ENCODE data around the gene LURAP1L. TPM values are rescaled to one million over a fixed set of nuclear protein-coding genes. Genes with fewer than 3 reads are reported as not detected.
"Not testable (repeated sequence)": the region's sequence is repeated elsewhere in the genome, so short reads cannot be mapped to it uniquely, and the experiment has no call there.

The LURAP1L gene
- total and polyA plus RNA-seq, 2 experiments from 2014 or later = 0.86 to 1.5 TPM

DNA sequence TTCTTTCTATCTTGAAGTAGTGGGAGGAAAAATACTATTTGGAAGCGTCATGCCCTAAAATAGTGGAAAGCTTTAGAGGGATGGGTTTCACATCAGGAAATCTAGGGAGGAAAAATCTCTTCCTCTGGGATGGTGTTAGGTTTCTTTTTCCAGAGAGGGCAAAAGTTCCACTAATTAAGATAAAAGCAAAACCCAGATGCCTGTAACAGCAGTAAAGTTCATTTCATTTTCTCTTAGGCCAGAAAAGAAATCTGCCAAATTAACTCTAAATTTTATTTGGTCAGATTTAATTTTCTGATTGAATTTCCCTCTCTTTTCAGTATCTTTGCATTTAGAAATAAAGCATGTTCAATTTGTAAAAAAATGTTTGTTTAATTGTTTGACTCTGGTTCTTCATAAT, 88.8 kb downstream of the LURAP1L start:
- H3K27me3 ChIP-seq = no peaks in the 10 kb centered on the region
- H3K36me3 ChIP-seq = no peaks in the 10 kb centered on the region
- TF ChIP-seq, protein P1, sequence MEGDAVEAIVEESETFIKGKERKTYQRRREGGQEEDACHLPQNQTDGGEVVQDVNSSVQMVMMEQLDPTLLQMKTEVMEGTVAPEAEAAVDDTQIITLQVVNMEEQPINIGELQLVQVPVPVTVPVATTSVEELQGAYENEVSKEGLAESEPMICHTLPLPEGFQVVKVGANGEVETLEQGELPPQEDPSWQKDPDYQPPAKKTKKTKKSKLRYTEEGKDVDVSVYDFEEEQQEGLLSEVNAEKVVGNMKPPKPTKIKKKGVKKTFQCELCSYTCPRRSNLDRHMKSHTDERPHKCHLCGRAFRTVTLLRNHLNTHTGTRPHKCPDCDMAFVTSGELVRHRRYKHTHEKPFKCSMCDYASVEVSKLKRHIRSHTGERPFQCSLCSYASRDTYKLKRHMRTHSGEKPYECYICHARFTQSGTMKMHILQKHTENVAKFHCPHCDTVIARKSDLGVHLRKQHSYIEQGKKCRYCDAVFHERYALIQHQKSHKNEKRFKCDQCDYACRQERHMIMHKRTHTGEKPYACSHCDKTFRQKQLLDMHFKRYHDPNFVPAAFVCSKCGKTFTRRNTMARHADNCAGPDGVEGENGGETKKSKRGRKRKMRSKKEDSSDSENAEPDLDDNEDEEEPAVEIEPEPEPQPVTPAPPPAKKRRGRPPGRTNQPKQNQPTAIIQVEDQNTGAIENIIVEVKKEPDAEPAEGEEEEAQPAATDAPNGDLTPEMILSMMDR (IDR thresholded peaks at IDR 0.05; ENCODE audit: low read depth, low read length) = no peak
- H3K4me3 ChIP-seq = no peak overlapping the region
- H3K9me3 ChIP-seq (ENCODE audit: low read depth) = no peaks in the 10 kb centered on the region
- H3K27ac ChIP-seq = no peak overlapping the region
- no peak for DNase-seq (ENCODE audit: low read depth in 1 of 2, low spot score in 1 of 2)
- H3K4me1 ChIP-seq (ENCODE audit: low read depth) = peaks cover 7% of the 10 kb centered on the region

DNA sequence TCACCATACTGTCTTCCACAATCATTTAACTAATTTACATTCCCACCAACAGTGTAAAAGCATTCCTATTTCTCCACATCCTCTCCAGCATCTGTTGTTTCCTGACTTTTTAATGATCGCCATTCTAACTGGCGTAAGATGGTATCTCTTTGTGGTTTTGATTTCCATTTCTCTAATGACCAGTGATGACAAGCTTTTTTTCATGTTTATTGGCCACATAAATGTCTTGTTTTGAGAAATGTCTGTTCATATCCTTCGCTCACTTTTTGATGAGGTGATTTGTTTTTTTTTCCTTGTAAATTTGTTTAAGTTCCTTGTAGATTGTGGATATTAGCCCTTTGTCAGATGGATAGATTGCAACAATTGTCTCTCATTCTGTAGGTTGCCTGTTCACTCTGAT, 90.6 kb downstream of the LURAP1L start:
- not testable (repeated sequence) for H3K9me3 ChIP-seq (ENCODE audit: low read depth); H3K27me3 ChIP-seq; H3K4me3 ChIP-seq; H3K36me3 ChIP-seq; H3K4me1 ChIP-seq (ENCODE audit: low read depth); H3K27ac ChIP-seq; DNase-seq (ENCODE audit: low read depth in 1 of 2, low spot score in 1 of 2)

Other genes starting within 250 kb of the LURAP1L start
- 0.48 TPM in 1 of 2 replicates, not detected in the other for gene TYRP1, start 81.6 kb upstream of the LURAP1L start, total RNA-seq
- gene TYRP1, start 81.6 kb upstream of the LURAP1L start, polyA plus RNA-seq = 0.59 TPM in 1 of 2 replicates, not detected in the other